ENCODE results near the gene LRRN2. TPM values are rescaled to one million over a fixed set of nuclear protein-coding genes. Genes with fewer than 3 reads are reported as not detected.

LRRN2 gene
- total and polyA plus RNA-seq, 2 of the 8 experiments (the other 6 are each of a cell fraction or from before 2014, with no cell fraction given): 1.8 to 2.3 TPM

DNA sequence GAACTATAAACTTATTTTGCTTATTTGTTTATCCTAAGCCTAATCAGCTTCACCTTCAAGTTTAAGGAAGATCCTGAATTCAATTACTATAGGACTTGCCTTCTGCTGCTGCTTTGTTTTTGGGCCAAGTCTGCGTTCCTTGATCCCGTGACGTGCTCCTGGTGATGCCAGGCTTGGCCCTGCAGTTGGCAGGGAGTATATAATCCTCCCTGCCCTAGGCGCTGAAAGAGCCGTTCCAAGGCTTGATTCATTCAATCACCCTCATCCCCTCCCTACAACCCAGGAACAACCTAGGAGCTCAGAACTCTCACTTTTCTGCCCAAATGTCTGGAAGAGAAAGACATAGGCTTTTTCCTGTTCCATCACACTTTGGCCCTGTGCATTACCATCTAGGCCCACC lies 12.4 kb upstream of the LRRN2 start:
- Histone ChIP-seq H3K18ac (ENCODE audit: extremely low read depth, low read length) (no peak overlapping the region), H3K14ac (ENCODE audit: insufficient read length) (no peak overlapping the region), H4K5ac (ENCODE audit: insufficient read length, low read depth, low read length) (no peak overlapping the region), H2BK5ac (ENCODE audit: low read depth, low read length) (no peak overlapping the region), H3K36me3 (ENCODE audit: control insufficient read depth in 2 of 4, insufficient read depth in 4 of 4, low read length in 3 of 4) (no peaks in the 10 kb centered on the region), H3K79me2 (ENCODE audit: control insufficient read depth in 1 of 2, insufficient read depth in 2 of 2, low read length in 2 of 2) (no peaks in the 10 kb centered on the region), H3K4me3 (ENCODE audit: extremely low read depth in 1 of 4, insufficient read depth in 2 of 4, low read depth in 3 of 4, low read length in 4 of 4) (no peak overlapping the region), H4K91ac (replicated peaks; ENCODE audit: insufficient read length, low read length) (no peak overlapping the region), H3K9ac (replicated peaks in 1 of 4; ENCODE audit: extremely low read depth in 1 of 4, low read depth in 3 of 4, low read length in 3 of 4) (no peak overlapping the region), H3K79me1 (ENCODE audit: low read depth, low read length) (no peaks in the 10 kb centered on the region), H3K56ac (replicated peaks; ENCODE audit: insufficient read length, low read depth, low read length) (no peak overlapping the region), H3K23me2 (ENCODE audit: low read depth, low read length) (no peaks in the 10 kb centered on the region; the same call in 1 of the 2 replicates), H2AK5ac (ENCODE audit: low read depth, low read length) (no peak overlapping the region), H3K27ac (ENCODE audit: low read depth, low read length) (no peak overlapping the region), H3K4ac (replicated peaks; ENCODE audit: insufficient read length, low read depth, low read length) (no peak overlapping the region), H3K27me3 (replicated peaks in 1 of 4; ENCODE audit: control insufficient read depth in 3 of 4, extremely low read depth in 1 of 4, insufficient read depth in 3 of 4, low read length in 3 of 4) (0 out of 7 replicates have a peak, but pooled peaks cover 0 to 2% (median 0%) of the 10 kb centered on the region in 4 experiments), H3K9me3 (ENCODE audit: insufficient read depth in 2 of 2, low read depth in 1 of 2, low read length in 1 of 2) (no peaks in the 10 kb centered on the region), H3K23ac (ENCODE audit: insufficient read length) (no peak overlapping the region), H3K4me2 (ENCODE audit: insufficient read depth in 1 of 2, low read depth in 2 of 2, low read length in 2 of 2) (no peak overlapping the region), H2BK15ac (ENCODE audit: low read length) (no peak overlapping the region), H4K8ac (ENCODE audit: extremely low read depth, insufficient read depth, low read length) (no peak overlapping the region), H4K20me1 (replicated peaks in 1 of 2; ENCODE audit: control insufficient read depth in 1 of 2, insufficient read depth in 2 of 2, low read length in 2 of 2) (no peaks in the 10 kb centered on the region), H2BK120ac (replicated peaks; ENCODE audit: low read depth, low read length) (no peak overlapping the region), H2BK20ac (ENCODE audit: low read length) (no peak overlapping the region), H3K4me1 (replicated peaks in 1 of 4; ENCODE audit: control insufficient read depth in 3 of 4, insufficient read depth in 4 of 4, low read length in 3 of 4) (peaks cover 1 to 4% (median 2%) of the 10 kb centered on the region in 4 experiments; a peak in 5 of 7 replicates), H2BK12ac (ENCODE audit: low read depth, low read length) (no peak overlapping the region), H2AFZ (ENCODE audit: low read length) (no peak overlapping the region)
- WGBS, 2 experiments (ENCODE audit: extremely low coverage in 1 of 2, insufficient coverage in 1 of 2, insufficient read length in 1 of 2, insufficient replicate concordance in 2 of 2, low coverage in 1 of 2, low lambda C conversion rate in 2 of 2, missing lambda C conversion rate in 1 of 2): 86% methylated on average over 5 of the region's 5 CpGs; no CpG with 5 or more reads in 1 of the 2 experiments
- DNase-seq (ENCODE audit: low read depth in 1 of 2, low spot score in 2 of 2): no peak
- CTCF ChIA-PET (ENCODE audit: partially characterized antibody): interaction anchor here (0.6 to 2.4 kb wide), 5 partner anchors 17 to 960 kb away, joined by 3 to 14 read pairs (median 6); no protein-coding TSS in a partner anchor
- POLR2A ChIA-PET (ENCODE audit: partially characterized antibody): interaction anchor here (2.2 kb wide), 1 partner anchor 14 kb away, joined by 5 read pairs; no protein-coding TSS in a partner anchor
- FAIRE-seq: no peak
- TF ChIP-seq TBP (IDR thresholded peaks at IDR 0.05; ENCODE audit: low read depth, low read length): no peak
